A549 (cell line): ENCODE results near the gene MAGI1. TPM values are rescaled to one million over a fixed set of nuclear protein-coding genes. Genes with fewer than 3 reads are reported as not detected.

Experiments used
- ATAC-seq, 2 experiments: fragments of 200-7000 bp in 1 of 2; fragments of >200 bp in 1 of 2; cut with Nextera tagmentation in 1 of 2; cut with Tn5 transposase in 1 of 2; 3 replicates each; pipeline versions ENCODE4 v1.8.0 to v1.9.1; 2018 to 2020; ENCODE audit warnings: mild to moderate bottlenecking in 1 of 2, moderate library complexity in 1 of 2
- CTCF ChIA-PET: fragments of 300-600 bp; sonication (Branson Sonifier 250); formaldehyde crosslinking; extraction: SDS; loops from one replicate; lab custom pipeline; 2021; ENCODE audit warnings: antibody characterized with exemption, inconsistent platforms; lab: Yijun Ruan, JAX
- POLR2A ChIA-PET: fragments of 350-600 bp; formaldehyde crosslinking; extraction: SDS; loops from one replicate; lab custom pipeline; 2021; ENCODE audit warnings: antibody characterized with exemption, inconsistent platforms; lab: Yijun Ruan, JAX
- DNase-seq, 2 experiments: peaks; one replicate each; pipeline versions ENCODE4 v3.0.0 to v3.0.0-alpha.2; 2011 to 2016; ENCODE audit warnings: low read depth in 1 of 2, low spot score in 1 of 2
- FAIRE-seq: peaks from 2 replicates; lab custom pipeline; 2011; peaks lifted over from hg19 to GRCh38; lab: Jason Lieb, UNC
- H3K27ac ChIP-seq, 2 experiments: fragments of >200 bp; sonication (Bioruptor Twin); formaldehyde crosslinking; 3 replicates each; pipeline ENCODE4 v1.5.1; 2016 to 2017
- H3K4me1 ChIP-seq: fragments of >200 bp; sonication (Bioruptor Twin); formaldehyde crosslinking; 3 replicates; pipeline ENCODE4 v1.6.1; 2016
- H3K4me2 ChIP-seq: fragments of >200 bp; sonication (Bioruptor Twin); formaldehyde crosslinking; 3 replicates; pipeline ENCODE4 v1.6.1; 2016
- H3K4me3 ChIP-seq: fragments of >200 bp; sonication (Bioruptor Twin); formaldehyde crosslinking; 3 replicates; pipeline ENCODE4 v1.5.1; 2016
- H3K9me3 ChIP-seq: fragments of >200 bp; sonication (Bioruptor Twin); formaldehyde crosslinking; 3 replicates; pipeline ENCODE4 v1.6.1; 2016
- CBX8 ChIP-seq: fragments of 200-600 bp; sonication (generic); IDR thresholded peaks from 2 replicates; pipeline ENCODE4 v1.6.1; 2016
- CHD2 ChIP-seq: fragments of 150-350 bp; IDR thresholded peaks from 2 replicates; pipeline ENCODE4 v1.6.1; 2014; ENCODE audit warnings: low read length; ENCODE audit not compliant: partially characterized antibody
- CHD4 ChIP-seq: fragments of 200-600 bp; sonication (generic); IDR thresholded peaks from 2 replicates; pipeline ENCODE4 v1.6.1; 2016; ENCODE audit warnings: antibody characterized with exemption, mild to moderate bottlenecking, borderline replicate concordance
- E2F6 ChIP-seq: IDR thresholded peaks from 2 replicates; pipeline ENCODE4 v1.6.1; 2012; ENCODE audit warnings: low read depth, borderline replicate concordance
- EHF ChIP-seq: fragments of 250-450 bp; sonication (Bioruptor Pico); IDR thresholded peaks from 2 replicates; pipeline ENCODE4 v1.5.0; 2020; ENCODE audit warnings: mild to moderate bottlenecking
- ELK1 ChIP-seq: fragments of 150-350 bp; IDR thresholded peaks from 2 replicates; pipeline ENCODE4 v1.6.1; 2014; ENCODE audit warnings: low read depth, mild to moderate bottlenecking, low read length
- EP300 ChIP-seq, 2 experiments: fragments of >200 bp; sonication (Bioruptor Twin); formaldehyde crosslinking; IDR thresholded peaks; 2 replicates in 1 of 2; 3 replicates in 1 of 2; pipeline ENCODE4 v1.6.1; 2016 to 2017
- FOSB ChIP-seq: fragments of 250-450 bp; sonication (Bioruptor Pico); IDR thresholded peaks from 2 replicates; pipeline ENCODE4 v1.5.0; 2020; ENCODE audit warnings: mild to moderate bottlenecking, moderate library complexity
- FOSL2 ChIP-seq, 2 experiments: fragments of 450-650 bp in 1 of 2; fragments of >200 bp in 1 of 2; sonication (Bioruptor Twin) in 1 of 2; formaldehyde crosslinking; IDR thresholded peaks; 2 replicates each; pipeline versions ENCODE4 v1.5.0 to v1.6.1; 2016 to 2020; ENCODE audit warnings: mild to moderate bottlenecking in 1 of 2, moderate library complexity in 1 of 2
- FOXS1 ChIP-seq: fragments of 250-450 bp; sonication (Bioruptor Pico); IDR thresholded peaks from 2 replicates; pipeline ENCODE4 v1.5.0; 2020; ENCODE audit warnings: mild to moderate bottlenecking, moderate library complexity
- GATA3 ChIP-seq: IDR thresholded peaks from 2 replicates; pipeline ENCODE4 v1.6.1; 2012; ENCODE audit warnings: borderline replicate concordance
- HES2 ChIP-seq: fragments of >200 bp; sonication (Bioruptor Twin); formaldehyde crosslinking; IDR thresholded peaks from 2 replicates; pipeline ENCODE4 v1.6.1; 2016
- HOXB13 ChIP-seq: fragments of 250-450 bp; sonication (Bioruptor Pico); IDR thresholded peaks from 2 replicates; pipeline ENCODE4 v1.5.0; 2020; ENCODE audit warnings: low read depth, mild to moderate bottlenecking, moderate library complexity
- HOXB5 ChIP-seq: fragments of 250-450 bp; sonication (Bioruptor Pico); IDR thresholded peaks from 2 replicates; pipeline ENCODE4 v1.5.0; 2020; ENCODE audit warnings: mild to moderate bottlenecking, moderate library complexity
- KDM5A ChIP-seq: fragments of 200-600 bp; sonication (generic); IDR thresholded peaks from 2 replicates; pipeline ENCODE4 v1.6.1; 2016; ENCODE audit warnings: antibody characterized with exemption, mild to moderate bottlenecking
- MAX ChIP-seq: IDR thresholded peaks from 2 replicates; pipeline ENCODE4 v1.6.1; 2012
- MAZ ChIP-seq: fragments of 150-350 bp; IDR thresholded peaks from 2 replicates; pipeline ENCODE4 v1.6.1; 2014; ENCODE audit warnings: antibody characterized with exemption, low read depth, low read length, borderline replicate concordance
- NR3C1 ChIP-seq: fragments of >200 bp; sonication (Bioruptor Twin); formaldehyde crosslinking; IDR thresholded peaks from 3 replicates; pipeline ENCODE4 v1.6.1; 2017
- PHF8 ChIP-seq: fragments of 200-600 bp; sonication (generic); IDR thresholded peaks from 2 replicates; pipeline ENCODE4 v1.6.1; 2016; ENCODE audit warnings: low read depth, mild to moderate bottlenecking, antibody characterized with exemption, moderate library complexity, borderline replicate concordance
- POLR2A ChIP-seq: IDR thresholded peaks from 2 replicates; pipeline ENCODE4 v1.6.1; 2012; ENCODE audit warnings: mild to moderate bottlenecking, low read length
- RAD21 ChIP-seq, 2 experiments: fragments of >200 bp in 1 of 2; sonication (Bioruptor Twin) in 1 of 2; formaldehyde crosslinking in 1 of 2; IDR thresholded peaks in 1 of 2; conservative IDR thresholded peaks in 1 of 2; 2 replicates in 1 of 2; 3 replicates in 1 of 2; pipeline ENCODE4 v1.6.1; 2012 to 2018; ENCODE audit warnings: inconsistent platforms in 1 of 2
- RCOR1 ChIP-seq: fragments of 150-350 bp; IDR thresholded peaks from 2 replicates; pipeline ENCODE4 v1.6.1; 2014; ENCODE audit warnings: antibody characterized with exemption, low read length, low read depth
- RFX5 ChIP-seq: fragments of 450-650 bp; IDR thresholded peaks from 2 replicates; pipeline ENCODE4 v1.7.1; 2014; ENCODE audit warnings: antibody characterized with exemption, mild to moderate bottlenecking, moderate library complexity
- RNF2 ChIP-seq: fragments of 200-600 bp; sonication (generic); IDR thresholded peaks from 2 replicates; pipeline ENCODE4 v1.6.1; 2016; ENCODE audit warnings: low read depth, mild to moderate bottlenecking, antibody characterized with exemption, moderate library complexity, borderline replicate concordance
- TFCP2L1 ChIP-seq: fragments of 250-450 bp; sonication (Bioruptor Pico); IDR thresholded peaks from 2 replicates; pipeline ENCODE4 v1.5.0; 2021; ENCODE audit warnings: mild to moderate bottlenecking
- TP53 ChIP-seq: fragments of 250-450 bp; sonication (Bioruptor Pico); IDR thresholded peaks from 2 replicates; pipeline ENCODE4 v1.5.0; 2021; ENCODE audit warnings: mild to moderate bottlenecking, moderate library complexity
- ZFP36 ChIP-seq: fragments of 450-650 bp; IDR thresholded peaks from 2 replicates; pipeline ENCODE4 v1.6.1; 2014; ENCODE audit warnings: borderline replicate concordance; ENCODE audit not compliant: partially characterized antibody
- ZNF302 ChIP-seq: fragments of 250-450 bp; sonication (Bioruptor Pico); IDR thresholded peaks from 2 replicates; pipeline ENCODE4 v1.9.0; 2021; ENCODE audit warnings: inconsistent platforms, mild to moderate bottlenecking, moderate library complexity
- WGBS: methylation state at CpG from one replicate; pipeline ENCODE4 v1.1.6; 2017; ENCODE audit errors: missing lambda C conversion rate; 5-methylcytosine and 5-hydroxymethylcytosine counted together
- polyA plus RNA-seq, 4 experiments: library from polyadenylated mRNA; depleted of rRNA in 3 of 4; stranded (reverse); fragments of >200 nt; fragmentation: RNase III in 1 of 4; extraction: RNeasy Plus Mini Kit Qiagen cat#74134 plus additional on column Dnase treatment in 1 of 4; gene quantifications; 2 replicates in 3 of 4; 3 replicates in 1 of 4; pipeline ENCODE4 v1.2.3, GENCODE V29; 2011 to 2017
- TF ChIP-seq, protein P1 (sequence below): fragments of 250-450 bp; sonication (Bioruptor Pico); IDR thresholded peaks from 2 replicates; pipeline ENCODE4 v1.5.0; 2021; ENCODE audit warnings: mild to moderate bottlenecking, moderate library complexity, borderline replicate concordance

The MAGI1 gene
- polyA plus RNA-seq, 2 of the 4 experiments (the other 2 are of a cell fraction): 4.7 to 6.6 TPM

GRCh38 chr3:65905771-65906170 is 132.9 kb downstream of the MAGI1 start:
- H3K4me3 ChIP-seq: no peak overlapping the region
- H3K4me2 ChIP-seq: no peak overlapping the region
- ATAC-seq (no peak), DNase-seq (no peak), FAIRE-seq (no peak)
- no peaks in the 10 kb centered on the region for H3K9me3 ChIP-seq
- POLR2A ChIA-PET: no interaction called here
- H3K4me1 ChIP-seq: no peaks in the 10 kb centered on the region
- TF ChIP-seq RAD21 (conservative IDR thresholded peaks at IDR 0.05 in 1 of 2, IDR thresholded peaks at IDR 0.05 in 1 of 2) (no peak), ZNF302 (CRISPR knock-in tag) (no peak), TFCP2L1 (no peak), ELK1 (no peak), CBX8 (no peak), EP300 (IDR thresholded peaks at IDR 0.05) (no peak), NR3C1 (no peak), ZFP36 (no peak), MAX (no peak), FOSB (no peak), FOSL2 (IDR thresholded peaks at IDR 0.05) (no peak), FOSL2 (CRISPR knock-in tag; IDR thresholded peaks at IDR 0.05) (no peak), TP53 (CRISPR knock-in tag) (no peak), MAZ (no peak), E2F6 (no peak)
- TF ChIP-seq, protein P1, sequence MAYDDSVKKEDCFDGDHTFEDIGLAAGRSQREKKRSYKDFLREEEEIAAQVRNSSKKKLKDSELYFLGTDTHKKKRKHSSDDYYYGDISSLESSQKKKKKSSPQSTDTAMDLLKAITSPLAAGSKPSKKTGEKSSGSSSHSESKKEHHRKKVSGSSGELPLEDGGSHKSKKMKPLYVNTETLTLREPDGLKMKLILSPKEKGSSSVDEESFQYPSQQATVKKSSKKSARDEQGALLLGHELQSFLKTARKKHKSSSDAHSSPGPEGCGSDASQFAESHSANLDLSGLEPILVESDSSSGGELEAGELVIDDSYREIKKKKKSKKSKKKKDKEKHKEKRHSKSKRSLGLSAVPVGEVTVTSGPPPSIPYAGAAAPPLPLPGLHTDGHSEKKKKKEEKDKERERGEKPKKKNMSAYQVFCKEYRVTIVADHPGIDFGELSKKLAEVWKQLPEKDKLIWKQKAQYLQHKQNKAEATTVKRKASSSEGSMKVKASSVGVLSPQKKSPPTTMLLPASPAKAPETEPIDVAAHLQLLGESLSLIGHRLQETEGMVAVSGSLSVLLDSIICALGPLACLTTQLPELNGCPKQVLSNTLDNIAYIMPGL (CRISPR knock-in tag): no peak
- CTCF ChIA-PET: interaction anchor here (0.8 kb wide), 1 partner anchor 11 kb away, joined by 3 read pairs; no protein-coding TSS in a partner anchor
- WGBS: 89% methylated on average over 2 of the region's 2 CpGs
- H3K27ac ChIP-seq: no peak overlapping the region

DNA sequence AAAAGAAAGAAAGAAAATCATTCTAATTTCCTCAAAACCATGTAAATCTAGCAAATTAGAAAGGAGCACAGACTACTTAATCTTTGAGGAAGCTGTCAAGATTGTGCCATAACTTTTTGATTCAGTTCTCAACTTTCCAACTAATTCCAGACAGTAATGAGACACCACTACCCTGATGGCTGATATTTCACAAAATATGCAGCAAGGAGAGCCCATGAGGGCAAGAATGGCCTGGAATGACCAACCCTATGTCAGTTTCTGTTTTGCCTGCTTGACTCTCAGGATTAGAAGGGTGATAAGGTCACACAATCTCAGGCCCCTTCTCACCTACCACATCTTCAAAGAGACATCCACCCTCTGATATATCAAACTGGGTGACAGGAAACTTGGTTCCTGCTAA is 134.7 kb downstream of the MAGI1 start:
- no peak overlapping the region for H3K4me3 ChIP-seq
- ChIA-PET POLR2A (no interaction called here), CTCF (interaction anchor here (1.4 kb wide), 1 partner anchor 15 kb away, joined by 3 read pairs; no protein-coding TSS in a partner anchor)
- no peak overlapping the region for H3K27ac ChIP-seq
- no peaks in the 10 kb centered on the region for H3K4me1 ChIP-seq
- no peak for DNase-seq
- H3K9me3 ChIP-seq: no peaks in the 10 kb centered on the region
- no peak overlapping the region for H3K4me2 ChIP-seq
- ATAC-seq: no peak
- TF ChIP-seq KDM5A (no peak), EP300 (IDR thresholded peaks at IDR 0.05) (no peak), RNF2 (no peak), CHD2 (no peak), GATA3 (no peak), POLR2A (no peak), HES2 (no peak), RCOR1 (no peak), HOXB13 (CRISPR knock-in tag) (no peak), EHF (CRISPR knock-in tag) (no peak), PHF8 (no peak), RFX5 (no peak), HOXB5 (no peak), CBX8 (no peak), CHD4 (no peak), FOXS1 (CRISPR knock-in tag) (no peak)
- no peak for FAIRE-seq
